HG02970 (cell line): ENCODE data around the gene CST1.
"Not testable (repeated sequence)": the region's sequence is repeated elsewhere in the genome, so short reads cannot be mapped to it uniquely, and the experiment has no call there.

Experiments used
- ATAC-seq: cut with Tn5 transposase; IDR thresholded peaks from one replicate; pipeline ENCODE4 v1.9.1; 2021; ENCODE audit warnings: mild to moderate bottlenecking, moderate library complexity, moderate number of reproducible peaks; ENCODE audit not compliant: unreplicated experiment, low FRiP score

Gene CST1

DNA sequence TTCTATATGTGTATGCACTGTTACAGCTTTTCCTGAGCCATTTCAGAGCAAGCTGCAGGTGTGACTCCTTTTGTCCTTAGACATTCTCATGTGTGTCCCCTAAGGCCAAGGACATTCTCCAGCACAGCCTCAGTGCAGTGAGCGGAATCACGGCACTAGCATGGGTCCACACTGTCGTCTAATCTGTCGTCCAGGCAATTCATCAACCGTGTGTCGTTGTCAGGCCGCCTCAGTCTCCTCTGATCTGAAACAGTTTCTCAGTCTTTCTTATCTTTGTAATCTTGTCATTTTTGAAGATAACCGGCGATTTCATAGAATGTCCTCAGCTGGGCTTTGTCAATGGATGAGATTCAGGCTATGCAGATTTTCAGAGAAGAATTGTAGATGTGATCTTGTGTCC lies 31.4 kb downstream of the CST1 start:
- not testable (repeated sequence) for ATAC-seq

GRCh38 chr20:23711778-23712177 lies 39.0 kb downstream of the CST1 start:
- ATAC-seq = not testable (repeated sequence)

GRCh38 chr20:23710771-23711170 lies 40.0 kb downstream of the CST1 start:
- ATAC-seq = no peak

- ATAC-seq = no peak
Measured at GRCh38 chr20:23705895-23706294, 44.8 kb downstream of the CST1 start.

- ATAC-seq = no peak
Measured at GRCh38 chr20:23702021-23702420, 48.7 kb downstream of the CST1 start.

- ATAC-seq = no peak
Measured at GRCh38 chr20:23700931-23701330, 49.8 kb downstream of the CST1 start.

DNA sequence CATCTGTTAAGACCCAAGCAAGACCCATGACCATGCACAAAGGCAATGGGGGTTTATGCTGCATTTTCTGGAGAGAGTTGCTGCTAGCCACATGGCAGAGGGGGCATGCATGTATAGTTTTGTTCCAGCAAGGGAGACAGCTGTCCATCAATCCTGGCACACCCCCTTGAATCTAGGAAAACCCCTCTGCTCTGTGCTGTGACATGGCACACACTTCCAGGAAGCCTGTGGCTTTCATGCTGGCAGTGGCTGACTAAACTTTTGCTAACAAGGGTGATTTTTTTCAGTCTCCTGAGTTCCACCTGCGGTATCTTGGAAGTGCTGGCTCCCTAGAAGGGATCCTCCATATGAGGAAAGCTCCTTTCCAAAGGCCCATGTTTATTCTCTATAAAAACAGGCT lies 52.8 kb downstream of the CST1 start:
- ATAC-seq = no peak
